Measurements from ENCODE around the gene PRDM4. TPM values are rescaled to one million over a fixed set of nuclear protein-coding genes. Genes with fewer than 3 reads are reported as not detected.

The PRDM4 gene
- total RNA-seq, 1 donor from 2014 or later = 30.1 TPM

- Mint-ChIP-seq H3K27ac (ENCODE audit: unreplicated experiment) (no peak overlapping the region), H3K9me3 (ENCODE audit: unreplicated experiment) (no peaks in the 10 kb centered on the region), H3K4me1 (ENCODE audit: low read depth, unreplicated experiment) (no peaks in the 10 kb centered on the region), H3K36me3 (ENCODE audit: unreplicated experiment) (no peaks in the 10 kb centered on the region), H3K4me3 (ENCODE audit: unreplicated experiment) (no peak overlapping the region), H3K27me3 (ENCODE audit: unreplicated experiment) (peaks cover 4% of the 10 kb centered on the region)
- no peak for DNase-seq
- no peak for TF ChIP-seq CTCF (IDR thresholded peaks at IDR 0.05; ENCODE audit: partially characterized antibody, unreplicated experiment)
Observed at GRCh38 chr12:107779077-107779831, 18.3 kb upstream of the PRDM4 start.

- no peak for TF ChIP-seq CTCF (IDR thresholded peaks at IDR 0.05; ENCODE audit: partially characterized antibody, unreplicated experiment)
- no peaks in the 10 kb centered on the region for H3K9me3 Mint-ChIP-seq (ENCODE audit: unreplicated experiment)
- H3K27ac Mint-ChIP-seq (ENCODE audit: unreplicated experiment) = no peak overlapping the region
- H3K27me3 Mint-ChIP-seq (ENCODE audit: unreplicated experiment) = peaks cover 4% of the 10 kb centered on the region
- H3K36me3 Mint-ChIP-seq (ENCODE audit: unreplicated experiment) = no peaks in the 10 kb centered on the region
- H3K4me1 Mint-ChIP-seq (ENCODE audit: low read depth, unreplicated experiment) = no peaks in the 10 kb centered on the region
- no peak overlapping the region for H3K4me3 Mint-ChIP-seq (ENCODE audit: unreplicated experiment)
- no peak for DNase-seq
Observed at GRCh38 chr12:107778383-107779025, 17.6 kb upstream of the PRDM4 start.

- no peak for DNase-seq
- no peak overlapping the region for H3K27ac Mint-ChIP-seq (ENCODE audit: unreplicated experiment)
- peaks cover 7% of the 10 kb centered on the region for H3K27me3 Mint-ChIP-seq (ENCODE audit: unreplicated experiment)
- H3K36me3 Mint-ChIP-seq (ENCODE audit: unreplicated experiment) = no peaks in the 10 kb centered on the region
- no peak overlapping the region for H3K4me3 Mint-ChIP-seq (ENCODE audit: unreplicated experiment)
- H3K4me1 Mint-ChIP-seq (ENCODE audit: low read depth, unreplicated experiment) = no peaks in the 10 kb centered on the region
- H3K9me3 Mint-ChIP-seq (ENCODE audit: unreplicated experiment) = no peaks in the 10 kb centered on the region
- TF ChIP-seq CTCF (IDR thresholded peaks at IDR 0.05; ENCODE audit: partially characterized antibody, unreplicated experiment) = no peak
Observed at GRCh38 chr12:107776171-107776570, 15.2 kb upstream of the PRDM4 start.

GRCh38 chr12:107775093-107775721, 14.3 kb upstream of the PRDM4 start:
- TF ChIP-seq CTCF (IDR thresholded peaks at IDR 0.05; ENCODE audit: partially characterized antibody, unreplicated experiment) = peak; percentile 44
- Mint-ChIP-seq H3K4me1 (ENCODE audit: low read depth, unreplicated experiment) (no peaks in the 10 kb centered on the region), H3K9me3 (ENCODE audit: unreplicated experiment) (no peaks in the 10 kb centered on the region), H3K27me3 (ENCODE audit: unreplicated experiment) (peaks cover 7% of the 10 kb centered on the region), H3K4me3 (ENCODE audit: unreplicated experiment) (peak overlapping the region; percentile 86), H3K27ac (ENCODE audit: unreplicated experiment) (no peak overlapping the region), H3K36me3 (ENCODE audit: unreplicated experiment) (no peaks in the 10 kb centered on the region)
- peak; percentile 78 for DNase-seq

Measured in glutamatergic neuron (in vitro differentiated cells).